Neural cell (in vitro differentiated cells): ENCODE data around the gene AGBL3. TPM values are rescaled to one million over a fixed set of nuclear protein-coding genes. Genes with fewer than 3 reads are reported as not detected.

Experiments used
- H2AFZ ChIP-seq: fragments of 200-600, 300-800 bp; sonication (generic), shearing (Covaris generic); 2 replicates; pipeline ENCODE4 v1.6.0; 2014; ENCODE audit warnings: low read depth, mild to moderate bottlenecking, antibody characterized with exemption, low read length, moderate library complexity
- H3F3A ChIP-seq: fragments of 200-600 bp; shearing (Covaris generic); 2 replicates; pipeline ENCODE4 v1.6.1; 2016; ENCODE audit warnings: mild to moderate bottlenecking, moderate library complexity, mixed read lengths, antibody characterized with exemption, low read length; ENCODE audit not compliant: insufficient read depth, poor library complexity, severe bottlenecking
- H3K27ac ChIP-seq: fragments of 200-600, 300-800 bp; sonication (generic), shearing (Covaris generic); 2 replicates; pipeline ENCODE4 v1.5.1; 2014; ENCODE audit warnings: mild to moderate bottlenecking, low read length, moderate library complexity
- H3K27me3 ChIP-seq: fragments of 300-800, 200-600 bp; sonication (generic), shearing (Covaris generic); 2 replicates; pipeline ENCODE4 v1.6.0; 2014; ENCODE audit warnings: mild to moderate bottlenecking, low read depth, low read length, moderate library complexity; ENCODE audit not compliant: insufficient read depth
- H3K36me3 ChIP-seq: fragments of 300-800, 200-600 bp; sonication (generic), shearing (Covaris generic); 2 replicates; pipeline ENCODE4 v1.5.1; 2014; ENCODE audit warnings: mild to moderate bottlenecking, antibody characterized with exemption, low read length, moderate library complexity; ENCODE audit not compliant: insufficient read depth
- H3K4me2 ChIP-seq: fragments of 300-800, 200-600 bp; sonication (generic), shearing (Covaris generic); 2 replicates; pipeline ENCODE4 v1.6.0; 2014; ENCODE audit warnings: mild to moderate bottlenecking, low read length
- H3K4me3 ChIP-seq: fragments of 300-800, 200-600 bp; sonication (generic), shearing (Covaris generic); 2 replicates; pipeline ENCODE4 v1.5.1; 2014; ENCODE audit warnings: mild to moderate bottlenecking, low read length, moderate library complexity
- H3K79me2 ChIP-seq: fragments of 200-600 bp; shearing (Covaris generic); replicated peaks from 2 replicates; pipeline ENCODE4 v1.6.0; 2014; ENCODE audit warnings: mild to moderate bottlenecking, low read length, moderate library complexity; ENCODE audit not compliant: insufficient read depth
- H3K9ac ChIP-seq: fragments of 300-800, 200-600 bp; sonication (generic), shearing (Covaris generic); 2 replicates; pipeline ENCODE4 v1.6.1; 2016; ENCODE audit warnings: mild to moderate bottlenecking, low read length, mixed read lengths
- H3K9me2 ChIP-seq: fragments of 200-600 bp; shearing (Covaris generic); 2 replicates; pipeline ENCODE4 v1.6.1; 2016; ENCODE audit warnings: mild to moderate bottlenecking, low read length, mixed read lengths; ENCODE audit not compliant: insufficient read depth
- H3K9me3 ChIP-seq: fragments of 200-600, 300-800 bp; sonication (generic), shearing (Covaris generic); 2 replicates; pipeline ENCODE4 v1.6.1; 2016; ENCODE audit warnings: mild to moderate bottlenecking, mixed run types, low read length, moderate library complexity, mixed read lengths
- H4K20me1 ChIP-seq: fragments of 200-600 bp; shearing (Covaris generic); 2 replicates; pipeline ENCODE4 v1.6.1; 2016; ENCODE audit warnings: mild to moderate bottlenecking, mixed run types; ENCODE audit not compliant: insufficient read depth
- CTCF ChIP-seq: fragments of 450-650 bp; IDR thresholded peaks from 2 replicates; pipeline ENCODE4 v1.5.1; 2014; ENCODE audit warnings: antibody characterized with exemption, mild to moderate bottlenecking, moderate library complexity; ENCODE audit not compliant: poor library complexity, severe bottlenecking
- EP300 ChIP-seq: fragments of 450-650 bp; conservative IDR thresholded peaks from 2 replicates; pipeline ENCODE4 v1.6.1; 2014; ENCODE audit warnings: antibody characterized with exemption, mild to moderate bottlenecking, moderate library complexity; ENCODE audit not compliant: poor library complexity, severe bottlenecking
- EZH2 ChIP-seq: fragments of 200-600, 300-800 bp; shearing (Covaris generic), sonication (generic); IDR thresholded peaks from 2 replicates; pipeline ENCODE4 v1.6.1; 2014; ENCODE audit warnings: antibody characterized with exemption, low read length, borderline replicate concordance, mild to moderate bottlenecking; ENCODE audit not compliant: insufficient read depth, poor library complexity, severe bottlenecking
- MXI1 ChIP-seq: fragments of 450-650 bp; conservative IDR thresholded peaks from 2 replicates; pipeline ENCODE4 v1.6.1; 2014; ENCODE audit warnings: antibody characterized with exemption, mild to moderate bottlenecking; ENCODE audit not compliant: poor library complexity, severe bottlenecking
- POLR2AphosphoS5 ChIP-seq: IDR thresholded peaks from 2 replicates; pipeline ENCODE4 v1.6.1; 2012
- RAD21 ChIP-seq: fragments of 450-650 bp; conservative IDR thresholded peaks from 2 replicates; pipeline ENCODE4 v1.6.1; 2014; ENCODE audit warnings: antibody characterized with exemption, mild to moderate bottlenecking, moderate library complexity
- REST ChIP-seq: IDR thresholded peaks from 2 replicates; pipeline ENCODE4 v1.6.1; 2012; ENCODE audit warnings: borderline replicate concordance
- SMC3 ChIP-seq: fragments of 450-650 bp; conservative IDR thresholded peaks from 2 replicates; pipeline ENCODE4 v1.6.1; 2014; ENCODE audit warnings: antibody characterized with exemption, mild to moderate bottlenecking, moderate library complexity; ENCODE audit not compliant: poor library complexity
- TAF1 ChIP-seq: IDR thresholded peaks from 2 replicates; pipeline ENCODE4 v1.6.1; 2012; ENCODE audit warnings: low read depth
- polyA plus RNA-seq: library from polyadenylated mRNA; depleted of rRNA; stranded (reverse); fragments of >200 nt; gene quantifications from 2 replicates; pipeline ENCODE4 v1.2.3, GENCODE V29; 2014

Gene AGBL3
- polyA plus RNA-seq, 1 donor from 2014 or later, result 9.5 TPM

GRCh38 chr7:134993877-134994456, 7.7 kb downstream of the AGBL3 start:
- H3K9me2 ChIP-seq, result no peaks in the 10 kb centered on the region
- no peaks in the 10 kb centered on the region for H4K20me1 ChIP-seq
- peaks cover 6% of the 10 kb centered on the region for H3K36me3 ChIP-seq
- no peak overlapping the region for H2AFZ ChIP-seq
- TF ChIP-seq RAD21, result no peak
- TF ChIP-seq MXI1, result no peak
- no peak overlapping the region for H3K27ac ChIP-seq
- no peak overlapping the region for H3K9ac ChIP-seq
- H3K9me3 ChIP-seq, result no peaks in the 10 kb centered on the region
- H3K27me3 ChIP-seq, result no peaks in the 10 kb centered on the region
- H3K79me2 ChIP-seq, result no peaks in the 10 kb centered on the region
- no peak overlapping the region for H3K4me2 ChIP-seq
- no peaks in the 10 kb centered on the region for H3F3A ChIP-seq
- no peak overlapping the region for H3K4me3 ChIP-seq

- Histone ChIP-seq H3K9me2 (no peaks in the 10 kb centered on the region), H3K4me2 (no peak overlapping the region), H2AFZ (no peak overlapping the region), H3K27me3 (no peaks in the 10 kb centered on the region), H4K20me1 (no peaks in the 10 kb centered on the region), H3K36me3 (peaks cover 6% of the 10 kb centered on the region), H3K4me3 (no peak overlapping the region), H3K9ac (no peak overlapping the region), H3K9me3 (no peaks in the 10 kb centered on the region), H3K27ac (no peak overlapping the region), H3K79me2 (no peaks in the 10 kb centered on the region), H3F3A (no peaks in the 10 kb centered on the region)
- TF ChIP-seq CTCF (no peak), EP300 (no peak), MXI1 (no peak), TAF1 (no peak), REST (no peak), POLR2AphosphoS5 (no peak), SMC3 (no peak), RAD21 (no peak), EZH2 (no peak)
These were observed 9.2 kb downstream of the AGBL3 start for GRCh38 chr7:134995239-134996096.
